Measurements from ENCODE around the gene LLGL1.

DNA sequence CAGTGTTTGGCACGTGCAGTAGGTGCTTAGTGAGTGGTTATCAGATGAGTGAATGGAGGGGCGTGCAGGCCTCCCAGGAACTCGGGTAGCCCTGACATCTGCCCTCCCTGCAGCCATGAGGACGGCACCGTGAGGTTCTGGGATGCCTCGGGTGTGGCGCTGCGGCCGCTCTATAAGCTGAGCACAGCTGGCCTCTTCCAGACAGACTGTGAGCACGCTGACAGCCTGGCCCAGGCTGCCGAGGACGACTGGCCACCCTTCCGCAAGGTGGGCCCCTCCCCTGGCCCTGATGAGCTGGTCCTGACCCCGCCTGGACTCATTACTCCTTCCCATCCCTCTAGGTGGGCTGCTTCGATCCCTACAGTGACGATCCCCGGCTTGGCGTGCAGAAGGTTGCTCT, 11.1 kb downstream of the LLGL1 start:
- TF ChIP-seq SUZ12 (IDR thresholded peaks at IDR 0.05) (no peak), FOXM1 (IDR thresholded peaks at IDR 0.05; ENCODE audit: borderline replicate concordance) (no peak), HDGF (IDR thresholded peaks at IDR 0.05; ENCODE audit: borderline replicate concordance) (no peak), TARDBP (IDR thresholded peaks at IDR 0.05) (no peak), BHLHE40 (IDR thresholded peaks at IDR 0.05; ENCODE audit: borderline replicate concordance) (no peak), L3MBTL2 (conservative IDR thresholded peaks at IDR 0.05) (no peak), ZNF384 (IDR thresholded peaks at IDR 0.05) (no peak), FOXK2 (IDR thresholded peaks at IDR 0.05) (no peak), FOXA1 (IDR thresholded peaks at IDR 0.05) (no peak), ELF4 (IDR thresholded peaks at IDR 0.05) (no peak), NFRKB (IDR thresholded peaks at IDR 0.05) (no peak)
- TF ChIP-seq, protein P1, sequence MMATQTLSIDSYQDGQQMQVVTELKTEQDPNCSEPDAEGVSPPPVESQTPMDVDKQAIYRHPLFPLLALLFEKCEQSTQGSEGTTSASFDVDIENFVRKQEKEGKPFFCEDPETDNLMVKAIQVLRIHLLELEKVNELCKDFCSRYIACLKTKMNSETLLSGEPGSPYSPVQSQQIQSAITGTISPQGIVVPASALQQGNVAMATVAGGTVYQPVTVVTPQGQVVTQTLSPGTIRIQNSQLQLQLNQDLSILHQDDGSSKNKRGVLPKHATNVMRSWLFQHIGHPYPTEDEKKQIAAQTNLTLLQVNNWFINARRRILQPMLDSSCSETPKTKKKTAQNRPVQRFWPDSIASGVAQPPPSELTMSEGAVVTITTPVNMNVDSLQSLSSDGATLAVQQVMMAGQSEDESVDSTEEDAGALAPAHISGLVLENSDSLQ (IDR thresholded peaks at IDR 0.05) = no peak
